ENCODE measurements around the gene KLF14.
"Not testable (repeated sequence)": the region's sequence is repeated elsewhere in the genome, so short reads cannot be mapped to it uniquely, and the experiment has no call there.

The KLF14 gene

DNA sequence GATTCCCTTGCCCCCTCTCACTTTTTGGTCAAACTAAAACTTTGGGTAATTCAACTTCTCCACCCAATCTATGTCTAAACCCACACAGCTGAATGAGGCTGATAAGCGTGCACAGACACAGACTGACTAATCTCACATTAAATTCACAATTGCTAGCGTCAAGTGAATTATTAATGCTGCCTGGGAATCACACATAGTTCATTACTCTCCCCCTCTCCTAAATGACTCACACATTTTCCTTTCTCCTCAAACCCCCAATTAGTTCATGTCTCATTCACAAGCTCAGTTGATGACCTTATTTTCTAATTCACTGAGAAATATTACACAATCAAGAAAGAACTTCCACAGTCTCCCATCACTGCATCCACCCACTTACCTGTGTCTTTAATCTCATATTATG, 14.5 kb downstream of the KLF14 start:
- DNase-seq (ENCODE audit: low read depth): no peak

DNA sequence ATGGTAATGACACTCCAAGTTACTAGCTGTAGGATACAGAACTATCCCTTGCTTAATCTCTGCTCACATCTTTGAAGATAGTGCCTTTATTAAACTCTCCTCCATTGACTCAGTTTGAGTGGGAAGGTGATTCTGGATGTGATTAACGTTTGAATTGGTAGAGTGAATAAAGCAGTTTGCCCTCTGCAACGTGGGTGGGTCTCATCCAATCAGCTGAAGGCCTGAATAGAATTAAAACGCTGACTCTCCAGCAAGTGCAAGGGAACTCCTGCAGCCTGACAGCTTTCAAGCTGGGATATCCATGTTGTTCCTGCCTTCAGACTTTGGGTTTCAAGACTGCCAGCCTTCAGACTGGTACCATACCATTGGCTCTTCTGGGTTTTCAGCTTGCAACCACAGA, 21.6 kb downstream of the KLF14 start:
- DNase-seq (ENCODE audit: low read depth): no peak

DNA sequence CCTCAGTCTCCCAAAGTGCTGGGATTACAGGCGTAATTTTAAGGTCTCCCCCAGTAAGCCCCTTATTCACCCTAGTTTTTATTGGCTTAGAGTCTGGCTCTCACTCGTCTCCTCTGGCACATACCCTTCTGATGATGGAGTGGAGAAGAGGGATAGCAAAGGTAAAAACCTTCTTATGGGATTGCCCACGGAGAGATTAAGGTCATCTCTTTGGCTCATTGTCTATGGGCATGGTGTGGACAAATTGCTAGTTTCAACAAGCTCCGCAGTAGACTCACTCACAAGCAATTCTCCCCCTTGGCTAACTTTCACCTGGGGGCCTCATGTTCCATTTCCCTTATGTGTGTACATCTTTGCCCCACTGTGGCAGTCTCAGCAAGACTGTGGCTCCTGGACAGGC, 25.2 kb downstream of the KLF14 start:
- DNase-seq (ENCODE audit: low read depth): no peak

DNA sequence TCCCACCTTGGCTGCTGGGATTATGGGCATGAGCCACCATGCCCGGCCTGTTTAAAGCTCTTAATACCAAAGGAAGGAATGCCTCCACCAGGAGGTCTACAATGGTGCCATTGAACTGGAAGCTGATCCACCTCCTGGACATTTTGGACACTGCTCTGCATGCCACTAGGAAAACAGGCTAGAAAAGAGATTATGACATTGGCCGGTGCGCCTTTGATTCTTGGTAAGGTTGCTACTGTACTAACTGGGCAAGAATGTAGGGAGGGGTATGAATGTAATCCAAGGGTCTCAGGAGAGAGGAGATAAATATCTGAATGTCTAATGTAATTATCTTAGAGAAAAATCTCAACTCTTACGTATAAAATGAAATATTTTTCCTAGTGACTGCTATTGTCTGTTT, 26.0 kb downstream of the KLF14 start:
- DNase-seq (ENCODE audit: low read depth): no peak

DNA sequence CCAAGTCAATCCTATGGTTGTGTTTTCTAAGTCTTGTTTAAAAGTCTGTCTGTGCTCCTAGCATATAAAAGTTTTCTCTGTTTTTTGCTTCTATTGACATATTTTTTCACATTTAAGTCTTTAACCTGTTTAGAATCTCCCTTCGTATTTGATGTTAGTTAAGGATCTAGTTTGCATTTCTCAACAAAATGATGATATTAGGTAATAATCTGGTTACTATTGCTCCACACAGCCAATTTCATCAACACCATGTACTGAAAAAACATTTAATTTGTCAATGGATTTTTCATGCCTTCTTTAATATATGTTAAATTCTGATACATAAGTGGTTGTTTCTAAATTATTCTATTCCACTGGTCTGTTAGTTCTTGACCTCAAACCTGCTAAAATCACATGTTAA, 30.2 kb downstream of the KLF14 start:
- DNase-seq (ENCODE audit: low read depth): no peak

DNA sequence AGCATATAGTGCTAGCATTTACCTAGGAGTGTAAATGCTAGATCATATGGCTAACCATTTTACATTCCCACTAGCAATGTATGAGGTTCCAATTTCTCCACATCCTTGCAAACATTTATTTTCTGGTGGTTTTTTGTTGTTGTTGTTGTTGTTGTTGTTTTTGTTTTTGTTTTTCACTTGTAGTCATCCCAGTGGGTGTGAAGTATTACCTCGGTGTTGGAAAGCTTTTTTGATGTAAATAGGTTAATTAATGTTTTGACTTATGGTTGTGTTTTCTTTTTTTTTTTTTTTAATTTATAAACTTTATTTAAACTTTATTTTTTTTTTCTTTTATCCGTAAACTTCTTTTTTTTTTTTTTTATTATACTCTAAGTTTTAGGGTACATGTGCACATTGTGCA, 32.4 kb downstream of the KLF14 start:
- DNase-seq (ENCODE audit: low read depth): no peak

DNA sequence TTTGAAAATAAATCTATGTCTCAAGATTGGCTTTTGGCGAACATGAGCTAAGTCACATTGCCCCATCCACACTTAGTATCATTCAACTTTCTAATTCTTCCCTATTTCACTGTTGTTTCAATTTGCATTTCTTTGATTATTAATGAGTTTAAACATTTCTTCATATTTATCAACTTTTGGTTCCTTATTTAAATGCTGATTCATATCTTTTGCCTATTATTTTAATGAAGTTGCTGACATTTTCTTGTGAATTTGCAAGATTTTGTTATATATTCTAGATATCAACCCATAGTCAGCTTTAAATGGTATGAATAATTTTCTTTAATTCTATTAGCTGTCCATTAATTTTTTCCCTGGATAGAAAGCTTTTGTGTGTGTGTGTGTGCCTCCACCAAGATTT, 33.2 kb downstream of the KLF14 start:
- no peak for DNase-seq (ENCODE audit: low read depth)

DNA sequence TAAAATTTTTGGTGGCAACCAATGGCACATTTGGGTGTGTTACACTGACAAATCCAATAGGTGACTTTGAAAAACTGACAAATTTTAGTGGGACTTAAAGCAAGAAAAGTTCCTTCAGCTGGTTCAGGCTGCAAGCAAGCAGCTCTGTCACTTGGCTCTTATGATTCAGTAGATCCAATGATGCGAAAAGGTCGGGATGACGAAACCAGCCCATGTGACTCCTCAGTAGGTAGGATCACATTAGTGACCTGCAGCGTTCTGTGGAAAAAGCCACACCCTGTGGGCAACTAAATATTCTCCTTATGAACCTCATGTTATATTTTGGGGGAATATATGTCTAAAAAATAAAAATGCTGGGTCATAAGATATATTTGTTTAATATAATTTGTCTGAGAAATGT, 34.3 kb downstream of the KLF14 start:
- DNase-seq (ENCODE audit: low read depth): no peak

DNA sequence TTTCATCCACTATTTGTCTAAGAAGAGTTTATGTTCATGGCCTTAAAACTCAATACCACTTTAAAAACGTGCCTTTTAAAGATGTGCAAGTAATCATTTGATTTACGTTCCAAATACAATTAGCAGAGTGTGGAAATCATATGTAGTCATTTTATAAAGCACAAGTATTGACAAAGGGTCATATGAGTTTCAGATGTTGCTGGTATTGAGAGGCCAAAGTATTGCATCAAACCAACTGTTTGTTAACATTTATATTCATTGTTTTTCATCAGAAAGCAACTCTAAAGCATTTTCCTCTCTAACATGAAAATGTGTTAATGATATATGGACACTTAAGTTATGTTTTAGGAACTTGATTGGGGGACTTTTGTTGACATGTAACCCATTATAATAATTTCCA, 36.2 kb downstream of the KLF14 start:
- DNase-seq (ENCODE audit: low read depth): no peak

DNA sequence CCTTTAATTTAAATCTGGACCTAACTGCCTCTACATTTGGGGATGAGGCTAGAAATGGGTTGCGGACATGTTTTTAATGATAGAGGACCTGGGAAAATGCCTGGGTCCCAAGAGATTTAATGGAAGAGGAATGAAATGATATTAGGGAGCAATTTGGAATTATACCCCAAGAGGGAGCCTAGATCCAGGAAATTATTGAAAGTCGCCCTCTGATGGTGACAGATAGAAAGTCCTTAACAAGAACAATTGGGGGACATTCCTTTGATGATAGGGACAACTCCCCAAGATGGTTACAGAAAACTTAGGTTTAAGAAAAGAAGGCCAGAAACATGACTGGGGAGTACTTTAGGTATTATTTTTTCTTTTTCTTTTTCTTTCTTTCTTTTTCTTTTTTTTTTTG, 38.2 kb downstream of the KLF14 start:
- peak; percentile 6 for DNase-seq (ENCODE audit: low read depth)

DNA sequence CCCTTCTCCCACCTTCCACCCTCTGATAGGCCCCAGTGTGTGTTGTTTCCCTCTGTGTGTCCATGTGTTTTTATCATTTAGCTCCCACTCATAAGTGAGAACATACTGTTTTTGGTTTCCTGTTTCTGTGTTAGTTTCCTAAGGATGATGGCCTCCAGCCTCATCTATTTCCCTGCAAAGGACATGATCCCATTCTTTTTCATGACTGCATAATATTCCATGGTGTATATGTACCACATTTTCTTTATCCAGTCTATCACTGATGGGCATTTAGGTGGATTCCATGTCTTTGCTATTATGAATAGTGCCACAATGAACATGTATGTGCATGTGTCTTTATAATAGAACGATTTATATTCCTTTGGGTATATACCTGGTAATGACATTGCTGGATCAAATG, 41.6 kb downstream of the KLF14 start:
- DNase-seq (ENCODE audit: low read depth): not testable (repeated sequence)

DNA sequence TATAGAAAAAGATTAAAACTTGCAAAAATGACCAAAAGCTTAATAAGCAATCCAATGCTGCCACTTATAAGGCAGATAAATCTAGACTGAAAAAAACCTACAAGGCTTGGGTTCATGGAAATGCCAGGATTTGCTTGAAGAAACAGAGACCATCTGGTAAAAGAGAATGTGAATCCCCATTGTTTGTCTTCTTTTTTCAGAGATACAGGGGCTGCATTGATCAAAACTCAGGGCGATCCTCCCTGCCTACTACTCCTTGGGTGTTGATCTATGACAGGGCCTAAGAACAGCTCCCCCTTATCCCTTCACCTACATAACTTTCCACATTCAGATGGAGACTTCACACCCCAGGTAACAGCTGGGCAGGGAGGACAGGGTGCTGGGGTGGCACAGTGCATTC, 44.3 kb downstream of the KLF14 start:
- DNase-seq (ENCODE audit: low read depth): no peak

DNA sequence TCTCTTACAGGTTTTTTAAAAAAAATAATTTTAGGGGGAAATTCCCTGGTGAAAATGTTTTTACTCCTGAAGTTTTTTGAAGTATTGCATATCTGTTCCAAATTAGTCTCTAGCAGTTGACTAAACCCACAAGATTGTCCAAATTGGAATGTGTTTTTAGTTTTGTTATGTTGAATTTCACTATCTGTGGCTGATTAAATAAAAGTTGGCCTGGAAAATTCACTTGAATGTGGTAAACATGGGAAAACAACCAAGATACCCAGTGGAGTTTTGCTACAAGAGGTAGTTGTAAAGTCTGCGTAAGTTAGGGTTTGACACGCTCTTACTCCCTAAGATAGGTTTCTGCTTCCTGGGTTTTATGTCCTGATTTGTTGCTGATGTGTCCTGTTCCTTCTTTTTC, 51.0 kb downstream of the KLF14 start:
- DNase-seq (ENCODE audit: low read depth): no peak

All from HS-5 (cell line).